Neural progenitor cell (in vitro differentiated cells): ENCODE data around the gene RMDN3. TPM values are rescaled to one million over a fixed set of nuclear protein-coding genes. Genes with fewer than 3 reads are reported as not detected.

ENCODE experiments used
- DNase-seq: peaks from one replicate; pipeline ENCODE4 v3.0.0-alpha.2; 2016; ENCODE audit warnings: low spot score
- H2AFZ ChIP-seq: fragments of 200-600 bp; sonication (generic); replicated peaks from 2 replicates; pipeline ENCODE4 v1.6.1; 2016; ENCODE audit warnings: antibody characterized with exemption
- H3F3A ChIP-seq: fragments of 200-600 bp; sonication (generic); 2 replicates; pipeline ENCODE4 v1.6.1; 2016; ENCODE audit warnings: antibody characterized with exemption, low read depth
- H3K27ac ChIP-seq: fragments of 200-600 bp; sonication (generic); 2 replicates; pipeline ENCODE4 v1.5.1; 2016; ENCODE audit warnings: mild to moderate bottlenecking
- H3K27me3 ChIP-seq: fragments of 200-600 bp; sonication (generic); 2 replicates; pipeline ENCODE4 v1.6.1; 2016; ENCODE audit warnings: mild to moderate bottlenecking, moderate library complexity
- H3K36me3 ChIP-seq: fragments of 200-600 bp; sonication (generic); 2 replicates; pipeline ENCODE4 v1.5.1; 2016
- H3K4me1 ChIP-seq: fragments of 200-600 bp; sonication (generic); 2 replicates; pipeline ENCODE4 v1.6.1; 2016; ENCODE audit warnings: mixed run types
- H3K4me2 ChIP-seq: fragments of 200-600 bp; sonication (generic); 2 replicates; pipeline ENCODE4 v1.6.1; 2016
- H3K4me3 ChIP-seq: fragments of 200-600 bp; sonication (generic); 2 replicates; pipeline ENCODE4 v1.5.1; 2016
- H3K79me2 ChIP-seq: fragments of 200-600 bp; sonication (generic); 2 replicates; pipeline ENCODE4 v1.6.1; 2016; ENCODE audit warnings: low read depth
- H3K9ac ChIP-seq: fragments of 200-600 bp; sonication (generic); 2 replicates; pipeline ENCODE4 v1.6.1; 2016
- H3K9me3 ChIP-seq: fragments of 200-600 bp; sonication (generic); 2 replicates; pipeline ENCODE4 v1.5.1; 2016; ENCODE audit warnings: low read depth
- H4K20me1 ChIP-seq: fragments of 200-600 bp; sonication (generic); 2 replicates; pipeline ENCODE4 v1.6.1; 2016; ENCODE audit warnings: low read depth
- H3K27ac Mint-ChIP-seq: 3 replicates; pipeline ENCODE4 v1.8.0; 2021; ENCODE audit warnings: mixed read lengths
- H3K27me3 Mint-ChIP-seq: 2 replicates; pipeline ENCODE4 v1.8.0; 2022; ENCODE audit warnings: low read depth, mild to moderate bottlenecking, inconsistent platforms, moderate library complexity, mixed read lengths; ENCODE audit not compliant: insufficient read depth
- H3K36me3 Mint-ChIP-seq: 3 replicates; pipeline ENCODE4 v1.8.0; 2021; ENCODE audit warnings: mixed read lengths
- H3K4me1 Mint-ChIP-seq: 3 replicates; pipeline ENCODE4 v1.8.0; 2021; ENCODE audit warnings: mixed read lengths
- H3K4me3 Mint-ChIP-seq: 3 replicates; pipeline ENCODE4 v1.8.0; 2021; ENCODE audit warnings: mild to moderate bottlenecking, moderate library complexity, mixed read lengths
- H3K9me3 Mint-ChIP-seq: 3 replicates; pipeline ENCODE4 v1.8.0; 2020; ENCODE audit warnings: mixed read lengths
- CTCF ChIP-seq: fragments of 200-600 bp; sonication (generic); IDR thresholded peaks from 2 replicates; pipeline ENCODE4 v1.5.1; 2017; ENCODE audit warnings: antibody characterized with exemption, mild to moderate bottlenecking
- EZH2 ChIP-seq: fragments of 200-600 bp; sonication (generic); IDR thresholded peaks from 2 replicates; pipeline ENCODE4 v1.6.1; 2017; ENCODE audit warnings: antibody characterized with exemption, mild to moderate bottlenecking, moderate library complexity
- EZH2phosphoT487 ChIP-seq: fragments of 200-600 bp; sonication (generic); IDR thresholded peaks from 2 replicates; pipeline ENCODE4 v1.6.1; 2017; ENCODE audit warnings: antibody characterized with exemption
- total RNA-seq: library from RNA; depleted of rRNA; stranded (reverse); fragments of >200 nt; gene quantifications from 2 replicates; pipeline ENCODE4 v1.2.3, GENCODE V29; 2015; ENCODE audit warnings: low replicate concordance

Gene RMDN3
- total RNA-seq, 1 donor from 2014 or later = 13.2 TPM

- H3K27me3 Mint-ChIP-seq = peaks cover 5% of the 10 kb centered on the region
- H3K36me3 Mint-ChIP-seq = peaks cover 2% of the 10 kb centered on the region
- TF ChIP-seq CTCF = no peak
- TF ChIP-seq EZH2phosphoT487 = no peak
- no peak for TF ChIP-seq EZH2
- peaks cover 21% of the 10 kb centered on the region for H3F3A ChIP-seq
- peaks cover 4% of the 10 kb centered on the region for H4K20me1 ChIP-seq
- H3K9me3 ChIP-seq = no peaks in the 10 kb centered on the region
- H3K27ac ChIP-seq = peak overlapping the region; percentile 92
- H3K9ac ChIP-seq = peak overlapping the region; percentile 66
- H3K9me3 Mint-ChIP-seq = no peaks in the 10 kb centered on the region
- peak overlapping the region; percentile 89 for H2AFZ ChIP-seq
- H3K4me1 ChIP-seq = peaks cover 4% of the 10 kb centered on the region
- H3K4me1 Mint-ChIP-seq = peaks cover 15% of the 10 kb centered on the region
- peaks cover 29% of the 10 kb centered on the region for H3K79me2 ChIP-seq
- H3K4me3 Mint-ChIP-seq = peak overlapping the region; percentile 98
- peak overlapping the region; percentile 75 for H3K4me3 ChIP-seq
- H3K27ac Mint-ChIP-seq = peak overlapping the region; percentile 34
- H3K36me3 ChIP-seq = peaks cover 2% of the 10 kb centered on the region
- peak overlapping the region; percentile 91 for H3K4me2 ChIP-seq
- no peak for DNase-seq
- no peaks in the 10 kb centered on the region for H3K27me3 ChIP-seq
These were observed 59.6 kb downstream of the RMDN3 start for GRCh38 chr15:40695469-40695890.

GRCh38 chr15:40694688-40695468 lies 60.2 kb downstream of the RMDN3 start, which contains the start of gene RAD51:
Gene RAD51, plus strand, starts transcription at chr15:40695174. Its CDS starts 3,585 bp downstream, at chr15:40698759.
- Histone ChIP-seq H3F3A (peaks cover 21% of the 10 kb centered on the region), H3K9me3 (no peaks in the 10 kb centered on the region), H3K9ac (peak within 1 kb of the TSS; percentile 66), H3K27me3 (no peaks in the 10 kb centered on the region), H3K79me2 (peaks cover 29% of the 10 kb centered on the region), H3K4me2 (peak within 1 kb of the TSS; percentile 91), H3K4me1 (peaks cover 4% of the 10 kb centered on the region), H3K4me3 (peak within 1 kb of the TSS; percentile 75), H3K27ac (peak within 1 kb of the TSS; percentile 92), H3K36me3 (no peaks in the 10 kb centered on the region), H2AFZ (peak within 1 kb of the TSS; percentile 89), H4K20me1 (peaks cover 4% of the 10 kb centered on the region)
- peaks cover 15% of the 10 kb centered on the region for H3K4me1 Mint-ChIP-seq
- TF ChIP-seq EZH2phosphoT487 (no peak), EZH2 (no peak), CTCF (no peak)
- H3K27ac Mint-ChIP-seq = peak within 1 kb of the TSS; percentile 93
- H3K9me3 Mint-ChIP-seq = no peaks in the 10 kb centered on the region
- DNase-seq = peak; percentile 97
- peaks cover 2% of the 10 kb centered on the region for H3K36me3 Mint-ChIP-seq
- H3K27me3 Mint-ChIP-seq = peaks cover 5% of the 10 kb centered on the region
- H3K4me3 Mint-ChIP-seq = peak within 1 kb of the TSS; percentile 98

- peak overlapping the region; percentile 98 for H3K4me3 Mint-ChIP-seq
- peaks cover 15% of the 10 kb centered on the region for H3K4me1 Mint-ChIP-seq
- TF ChIP-seq CTCF = no peak
- TF ChIP-seq EZH2phosphoT487 = no peak
- no peak for TF ChIP-seq EZH2
- H3K36me3 Mint-ChIP-seq = no peaks in the 10 kb centered on the region
- Histone ChIP-seq H2AFZ (peak overlapping the region; percentile 89), H3K9ac (peak overlapping the region; percentile 57), H3K27ac (peak overlapping the region; percentile 92), H3K4me3 (peak overlapping the region; percentile 75), H3K4me1 (peaks cover 4% of the 10 kb centered on the region), H3K27me3 (no peaks in the 10 kb centered on the region), H3K79me2 (peaks cover 29% of the 10 kb centered on the region), H3F3A (peaks cover 21% of the 10 kb centered on the region), H3K9me3 (no peaks in the 10 kb centered on the region), H3K4me2 (peak overlapping the region; percentile 91), H3K36me3 (no peaks in the 10 kb centered on the region), H4K20me1 (peaks cover 4% of the 10 kb centered on the region)
- no peaks in the 10 kb centered on the region for H3K9me3 Mint-ChIP-seq
- H3K27me3 Mint-ChIP-seq = peaks cover 5% of the 10 kb centered on the region
- no peak for DNase-seq
- peak overlapping the region; percentile 93 for H3K27ac Mint-ChIP-seq
These were observed 61.0 kb downstream of the RMDN3 start for GRCh38 chr15:40693904-40694687.
